GM12892 (cell line): Measurements from ENCODE around the gene TECPR1.

Experiments used
- DNase-seq: peaks from one replicate; pipeline ENCODE4 v3.0.0; 2011; ENCODE audit not compliant: insufficient read length
- FAIRE-seq: peaks from 2 replicates; lab custom pipeline; 2011; peaks lifted over from hg19 to GRCh38; lab: Jason Lieb, UNC
- POLR2A ChIP-seq: IDR thresholded peaks from 2 replicates; pipeline ENCODE4 v1.6.1; 2011; ENCODE audit warnings: low read depth, low read length, control low read depth
- POLR2AphosphoS5 ChIP-seq: IDR thresholded peaks from 2 replicates; pipeline ENCODE4 v1.6.1; 2011; ENCODE audit warnings: low read depth, low read length, control low read depth
- TAF1 ChIP-seq: IDR thresholded peaks from 2 replicates; pipeline ENCODE4 v1.6.1; 2011; ENCODE audit warnings: low read depth, mild to moderate bottlenecking, control low read depth, low read length, borderline replicate concordance

TECPR1 gene

DNA sequence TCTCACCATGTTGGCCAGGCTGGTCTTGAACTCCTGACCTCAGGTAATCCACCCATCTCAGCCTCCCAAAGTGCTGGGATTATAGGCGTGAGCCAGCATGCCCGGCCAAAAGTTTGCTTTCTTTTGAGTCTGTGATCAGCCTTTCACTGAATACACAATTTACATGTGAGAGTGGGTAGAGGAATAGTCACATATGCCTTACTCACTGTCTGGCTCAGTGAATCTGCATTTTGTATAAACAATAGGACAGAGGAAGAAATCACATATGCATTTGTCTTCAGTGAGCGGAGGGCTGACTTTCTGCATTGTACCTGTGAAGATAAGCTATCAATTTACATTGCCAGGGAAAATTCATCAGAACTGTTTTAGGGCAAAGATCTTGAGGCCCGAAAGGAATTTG, 2.5 kb upstream of the TECPR1 start:
- no peak for DNase-seq
- FAIRE-seq: no peak
- TF ChIP-seq TAF1 (no peak), POLR2A (no peak), POLR2AphosphoS5 (no peak)

DNA sequence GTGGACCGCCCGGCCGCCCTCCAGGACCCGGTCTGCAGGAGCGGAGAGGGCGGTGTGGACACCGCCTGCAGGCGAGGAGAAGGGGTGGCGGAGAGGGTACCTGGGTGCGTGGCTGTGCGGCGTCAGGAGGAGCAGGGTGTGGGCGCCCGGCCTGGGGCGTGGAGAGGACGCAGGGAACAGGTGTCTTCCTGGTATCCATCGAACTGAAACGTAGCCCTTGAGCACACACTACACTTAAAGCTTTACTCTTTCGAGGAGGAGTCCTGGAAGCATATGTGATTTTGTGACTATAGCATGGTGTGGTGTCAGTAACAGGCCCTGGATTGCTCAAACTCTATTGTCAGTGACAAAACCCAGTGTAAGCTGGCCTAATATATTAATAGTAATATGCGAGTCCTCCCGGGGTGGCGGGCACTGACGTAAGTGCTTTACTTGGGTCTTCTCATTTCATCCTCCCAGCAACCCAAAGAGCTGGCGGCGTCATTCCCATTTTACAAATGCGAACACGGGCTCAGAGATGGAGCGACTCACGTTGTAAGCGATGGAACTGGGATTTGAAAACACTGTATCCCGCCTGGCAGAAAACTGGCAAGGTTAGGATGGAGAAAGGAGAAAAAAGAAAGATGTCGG, 508 bp upstream of the TECPR1 start:
- FAIRE-seq (no peak), DNase-seq (no peak)
- no peak for TF ChIP-seq TAF1
- no peak for TF ChIP-seq POLR2AphosphoS5
- no peak for TF ChIP-seq POLR2A

DNA sequence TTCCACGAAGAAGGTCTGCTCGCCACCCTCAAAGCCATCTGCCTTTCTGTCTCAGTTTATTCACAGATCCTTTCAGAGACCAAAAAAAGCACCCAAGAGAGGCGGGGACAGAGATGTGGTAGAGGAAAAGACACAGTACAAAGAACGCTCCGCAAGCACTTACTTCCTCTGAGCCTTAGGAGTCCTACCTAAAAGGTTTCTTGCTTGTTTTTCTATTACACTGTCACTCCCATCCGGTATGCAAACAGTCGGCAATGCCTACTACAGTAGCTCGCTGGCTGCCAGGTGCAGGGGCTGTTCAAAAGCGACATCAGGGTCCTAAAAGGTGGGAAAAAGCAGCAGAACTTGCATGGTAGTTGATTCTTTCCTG, 816 bp downstream of the TECPR1 start:
- DNase-seq: no peak
- TF ChIP-seq POLR2A (no peak), TAF1 (no peak), POLR2AphosphoS5 (no peak)
- no peak for FAIRE-seq

DNA sequence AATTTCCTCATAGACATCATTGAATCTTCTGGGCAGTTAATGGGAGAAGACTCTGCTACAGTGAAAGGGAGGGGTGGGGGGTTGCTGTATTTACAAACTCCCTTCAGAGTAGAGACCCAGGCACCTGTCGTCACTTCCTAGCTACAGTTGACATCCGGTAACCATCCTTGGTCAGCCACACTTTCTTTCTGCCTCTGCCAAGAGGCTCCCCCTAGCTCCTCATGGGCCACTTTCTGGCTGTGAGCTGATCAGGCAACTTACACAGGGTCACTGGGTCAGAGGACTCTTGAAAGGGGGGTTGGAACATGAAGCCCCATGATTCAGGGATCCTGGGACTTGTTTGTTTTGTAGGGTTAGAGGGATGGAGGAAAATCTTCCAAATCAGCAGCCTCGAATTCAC, 1.2 kb downstream of the TECPR1 start:
- no peak for DNase-seq
- FAIRE-seq: peak; percentile 17
- peak; percentile 59; the same call in 1 of the 2 replicates for TF ChIP-seq POLR2A
- peak; percentile 34; the same call in 1 of the 2 replicates for TF ChIP-seq TAF1
- no peak for TF ChIP-seq POLR2AphosphoS5

DNA sequence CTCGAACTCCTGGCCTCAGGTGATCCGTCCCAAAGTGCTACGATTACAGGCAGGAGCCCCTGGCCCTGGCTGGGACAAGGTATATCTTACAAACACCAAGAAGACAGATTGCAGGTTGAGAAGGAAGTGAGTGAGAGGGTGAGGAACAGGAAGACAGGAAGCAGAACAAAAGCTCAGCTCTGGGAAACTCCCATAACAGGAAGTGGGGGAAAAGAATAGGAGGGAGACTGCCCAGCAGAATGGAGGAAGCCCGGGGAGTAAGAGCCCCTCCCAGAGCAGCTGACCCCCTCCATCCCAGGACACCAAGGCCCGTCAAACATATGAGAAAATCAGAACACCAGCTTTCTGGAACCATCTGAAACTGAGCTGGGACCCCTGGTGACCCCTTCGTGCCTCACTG, 2.9 kb downstream of the TECPR1 start:
- no peak for TF ChIP-seq POLR2AphosphoS5
- TF ChIP-seq TAF1: no peak
- no peak for TF ChIP-seq POLR2A
- DNase-seq (no peak), FAIRE-seq (no peak)

DNA sequence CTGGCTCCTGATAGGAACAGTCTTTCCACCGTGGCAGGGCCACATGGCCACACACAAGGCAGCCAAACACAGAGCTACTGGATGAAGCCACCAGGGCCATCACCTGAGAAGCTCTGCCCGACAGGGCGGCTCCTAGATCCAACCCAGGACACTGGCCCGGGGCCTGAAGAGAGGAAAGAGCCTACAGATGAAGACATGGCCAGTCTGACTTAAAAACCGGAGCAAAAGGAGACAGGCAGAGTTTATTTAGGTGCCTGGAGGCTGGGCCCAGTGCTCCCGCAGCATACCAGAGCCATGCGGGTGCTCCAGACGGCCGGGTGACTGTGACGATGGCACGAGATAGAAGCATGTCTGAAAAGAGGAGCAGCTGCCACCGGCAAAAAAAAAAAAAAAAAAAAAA, 3.9 kb downstream of the TECPR1 start:
- no peak for TF ChIP-seq POLR2AphosphoS5
- no peak for TF ChIP-seq POLR2A
- no peak for TF ChIP-seq TAF1
- no peak for FAIRE-seq
- no peak for DNase-seq

DNA sequence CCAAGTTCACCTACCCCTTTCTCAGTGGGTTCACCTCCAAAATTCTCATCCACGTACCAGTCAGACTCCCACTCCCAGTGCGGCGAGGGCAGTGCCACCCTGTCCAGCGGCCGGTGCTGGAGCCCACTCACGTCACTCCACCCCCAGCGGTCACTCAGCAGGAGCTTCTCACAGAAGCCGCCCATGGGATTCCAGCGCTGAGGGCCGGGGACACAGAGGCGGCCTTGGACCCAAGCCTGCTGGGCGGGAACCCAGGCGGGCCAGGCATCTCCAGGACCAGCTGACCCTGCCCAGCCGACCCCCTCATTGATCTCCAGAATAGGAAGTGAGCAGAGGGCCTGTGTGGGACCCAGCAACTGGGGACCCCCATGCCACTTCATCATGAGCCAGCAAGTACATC, 7.2 kb downstream of the TECPR1 start:
- TF ChIP-seq TAF1: no peak
- TF ChIP-seq POLR2AphosphoS5: no peak
- no peak for TF ChIP-seq POLR2A
- no peak for FAIRE-seq

DNA sequence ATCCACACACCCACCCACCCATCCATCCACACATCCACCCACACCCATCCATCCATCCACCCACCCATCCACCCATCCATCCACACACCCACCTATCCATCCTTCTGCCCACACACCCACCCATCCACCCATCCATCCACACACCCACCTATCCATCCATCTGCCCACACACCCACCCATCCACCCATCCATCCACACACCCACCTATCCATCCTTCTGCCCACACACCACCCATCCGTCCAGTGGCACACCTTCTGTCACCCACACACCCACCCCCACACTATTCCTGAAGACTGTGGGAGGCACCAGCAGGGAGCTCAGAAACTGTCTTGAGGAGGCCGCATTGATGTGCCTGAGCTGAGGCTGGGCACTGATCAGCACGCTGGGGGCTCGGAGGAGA, 9.1 kb downstream of the TECPR1 start:
- DNase-seq (no peak), FAIRE-seq (no peak)
- TF ChIP-seq TAF1 (no peak), POLR2AphosphoS5 (no peak), POLR2A (no peak)

More for the DNA sequence above, 7.2 kb downstream of the TECPR1 start:
- no peak for DNase-seq

DNA sequence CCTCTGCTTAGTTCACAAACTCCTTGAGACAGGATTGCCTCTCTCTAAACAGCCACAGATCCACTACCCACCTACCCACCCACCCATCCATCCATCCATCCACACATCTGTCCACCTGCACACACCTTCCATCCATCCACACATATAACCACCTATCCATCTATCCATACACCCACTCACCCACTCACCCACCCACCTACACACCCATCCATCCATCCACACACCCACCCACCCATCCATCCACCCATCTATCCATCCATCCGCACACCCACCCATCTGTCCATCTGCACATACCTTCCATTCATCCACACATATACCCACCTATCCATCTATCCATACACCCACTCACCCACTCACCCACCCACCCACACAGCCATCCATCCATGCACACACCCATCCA, 9.7 kb downstream of the TECPR1 start:
- DNase-seq (no peak), FAIRE-seq (peak; percentile 67)
- TF ChIP-seq POLR2AphosphoS5 (no peak), TAF1 (no peak)

DNA sequence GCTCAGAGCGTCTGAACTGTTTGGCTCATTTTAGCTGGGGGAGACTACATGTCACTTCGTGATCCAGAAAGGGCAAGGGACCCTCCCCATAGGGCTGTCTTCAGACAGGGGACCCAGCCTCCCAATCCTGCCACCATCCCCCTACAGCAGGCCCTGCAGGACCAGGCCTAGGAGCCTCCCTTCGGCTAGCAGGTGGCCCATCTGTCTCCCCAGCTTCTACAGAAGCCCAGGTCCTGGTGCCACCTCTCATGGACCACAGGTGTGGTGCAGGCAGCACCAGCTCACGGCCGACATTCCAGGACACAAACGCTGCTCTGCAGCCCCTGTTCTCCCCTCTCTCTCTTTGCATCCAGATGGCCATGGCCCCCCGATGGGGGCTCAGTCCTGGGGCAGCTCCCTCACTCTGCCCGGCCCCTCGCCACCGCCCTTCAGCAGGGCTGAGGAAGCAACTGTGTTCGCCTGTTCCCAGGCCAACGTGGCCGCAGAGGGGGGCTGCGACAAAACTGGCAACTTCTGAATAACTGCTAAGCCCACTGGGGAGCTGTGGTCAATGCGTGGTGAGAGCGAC, 10.3 kb downstream of the TECPR1 start:
- TF ChIP-seq TAF1 (no peak), POLR2A (no peak), POLR2AphosphoS5 (no peak)
- FAIRE-seq: no peak
- DNase-seq: no peak

DNA sequence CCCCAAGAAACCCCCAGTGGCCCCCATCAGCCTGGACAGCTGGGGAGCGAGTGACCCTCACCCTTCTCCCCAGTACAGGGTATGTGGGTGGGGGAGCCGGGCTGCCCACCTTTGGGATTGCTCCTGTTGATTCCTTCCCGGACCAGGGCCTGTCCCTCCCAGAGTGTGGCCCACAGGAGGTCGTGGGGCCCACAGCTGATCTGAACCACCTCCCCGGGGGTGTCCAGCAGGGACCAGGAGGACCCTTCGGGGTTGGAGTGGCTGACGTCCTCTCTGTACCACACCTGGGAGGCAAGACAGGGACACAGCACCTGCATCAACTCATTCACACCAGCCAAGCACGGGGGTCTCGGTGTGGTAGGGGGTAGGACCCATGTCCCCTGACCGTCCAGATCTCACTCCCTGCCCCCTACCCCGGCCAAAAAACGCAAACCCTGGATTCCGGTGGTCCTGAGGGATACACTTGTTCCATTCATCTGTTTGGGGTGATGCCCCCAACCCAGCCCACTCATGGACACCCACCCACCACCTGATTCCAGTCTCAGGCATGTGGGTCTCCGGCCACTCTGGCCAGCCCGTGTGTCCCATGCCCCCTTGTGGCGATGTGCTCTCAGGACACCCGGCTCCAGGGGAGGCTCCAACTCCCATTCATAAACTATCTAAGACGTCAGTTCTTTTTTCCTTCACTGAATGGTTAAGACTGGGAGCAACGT, 10.9 kb downstream of the TECPR1 start:
- TF ChIP-seq TAF1 (no peak), POLR2AphosphoS5 (no peak), POLR2A (no peak)
- FAIRE-seq (peak; percentile 72), DNase-seq (peak; percentile 80)
